Skin of body (tissue), 2 donors: ENCODE results near the gene LRCH1. TPM values are rescaled to one million over a fixed set of nuclear protein-coding genes. Genes with fewer than 3 reads are reported as not detected.

Source experiments
- DNase-seq: peaks from one replicate; lab custom pipeline; 2025; lab: John Stamatoyannopoulos, UW
- total RNA-seq: library from RNA; depleted of rRNA; stranded (reverse); fragments of >200 nt; gene quantifications from one replicate; pipeline ENCODE4 v1.2.3, GENCODE V29; 2014

LRCH1 gene
- total RNA-seq, 1 donor from 2014 or later, result 19.5 TPM

DNA sequence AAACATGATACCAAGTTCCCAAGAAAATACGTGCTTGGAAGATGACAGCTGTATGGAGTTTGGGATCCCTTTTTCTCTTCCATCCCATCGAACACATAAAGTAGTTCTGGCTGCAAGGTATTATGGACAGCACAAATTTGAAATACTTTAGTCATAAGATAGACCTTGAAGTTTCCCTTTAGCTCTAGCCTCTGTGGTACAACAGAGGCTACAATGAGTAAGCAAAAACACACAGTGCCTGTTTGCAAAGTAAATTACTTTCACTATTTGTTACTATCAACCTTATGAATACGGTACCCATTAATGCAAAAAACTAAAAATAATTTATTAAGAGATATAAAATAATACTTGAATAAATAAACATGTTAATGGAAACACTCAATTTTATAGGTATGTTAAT, 21.0 kb upstream of the LRCH1 start:
- no peak for DNase-seq

DNA sequence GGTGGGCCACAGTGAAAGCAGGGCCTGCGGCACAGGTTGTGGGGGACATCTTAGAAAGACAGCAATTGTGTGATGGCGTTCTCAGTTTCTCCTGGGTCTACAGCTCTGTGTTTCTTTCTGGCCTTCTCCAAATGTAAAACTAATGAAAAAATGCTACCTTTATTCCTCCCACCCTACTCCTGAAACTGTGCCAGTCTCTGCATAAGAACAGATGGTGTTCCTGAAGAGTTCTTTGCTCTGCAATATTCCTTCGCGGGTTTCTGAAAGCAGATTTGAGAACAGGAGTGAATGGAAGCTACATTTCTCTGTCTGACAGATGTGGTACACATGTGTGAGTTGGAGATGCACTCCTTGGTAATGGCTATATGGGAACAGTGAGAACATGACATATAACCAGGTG, 18.0 kb upstream of the LRCH1 start:
- no peak for DNase-seq

DNA sequence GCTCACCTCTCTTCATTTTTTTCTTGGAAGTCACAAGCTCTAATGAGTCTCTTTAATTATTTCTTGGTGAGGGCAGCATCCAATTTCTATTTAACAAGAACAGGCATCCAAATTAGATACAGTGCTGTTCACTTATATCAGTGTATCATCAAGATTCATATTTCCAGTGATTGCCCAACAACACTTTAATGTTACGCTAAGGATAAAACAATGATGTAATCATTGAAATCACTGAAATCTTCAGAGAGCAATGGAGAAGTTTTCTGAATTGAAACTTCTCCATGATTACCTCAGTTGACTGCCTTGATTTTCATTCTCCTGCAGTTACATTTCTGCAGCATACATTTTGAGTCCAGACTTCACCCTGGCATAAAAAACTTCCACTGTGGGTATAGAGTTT, 17.1 kb upstream of the LRCH1 start:
- no peak for DNase-seq

DNA sequence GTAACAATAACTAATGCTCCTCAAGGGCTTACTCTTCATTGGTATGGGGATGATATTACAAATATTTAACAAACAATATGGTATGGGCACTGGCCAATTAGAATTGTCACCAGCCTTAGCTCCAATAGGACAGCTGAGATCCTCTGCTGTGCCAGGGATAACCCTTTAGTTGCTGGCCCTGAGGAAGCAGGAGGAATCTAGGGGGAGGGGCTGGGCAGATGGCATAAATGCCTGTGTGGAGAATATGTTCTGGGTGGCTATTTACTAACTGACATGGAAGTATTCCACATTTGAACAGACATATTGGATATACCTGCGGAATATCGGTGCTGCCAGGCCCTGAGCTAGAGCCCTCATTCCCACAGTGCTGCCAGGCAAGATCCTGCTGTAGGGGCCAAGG, 16.6 kb upstream of the LRCH1 start:
- DNase-seq, result no peak

DNA sequence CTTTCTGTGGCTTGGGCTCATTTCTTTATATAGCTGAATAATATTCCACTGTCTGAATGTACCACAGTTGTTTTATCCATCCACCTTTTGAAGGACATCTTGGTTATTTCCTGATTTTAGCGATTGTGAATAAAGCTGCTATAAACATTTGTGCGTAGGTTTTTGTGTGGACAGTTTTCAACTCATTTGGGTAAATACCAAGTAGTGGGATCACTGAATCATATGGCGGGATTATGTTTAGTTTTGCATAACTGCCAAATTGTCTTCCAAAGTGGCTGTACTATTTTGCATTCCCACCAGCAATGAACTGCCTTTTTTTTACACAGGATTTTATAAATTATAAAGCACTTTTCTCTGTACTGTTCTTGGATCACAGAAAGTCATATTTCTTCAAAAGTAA, 13.7 kb upstream of the LRCH1 start:
- no peak for DNase-seq

DNA sequence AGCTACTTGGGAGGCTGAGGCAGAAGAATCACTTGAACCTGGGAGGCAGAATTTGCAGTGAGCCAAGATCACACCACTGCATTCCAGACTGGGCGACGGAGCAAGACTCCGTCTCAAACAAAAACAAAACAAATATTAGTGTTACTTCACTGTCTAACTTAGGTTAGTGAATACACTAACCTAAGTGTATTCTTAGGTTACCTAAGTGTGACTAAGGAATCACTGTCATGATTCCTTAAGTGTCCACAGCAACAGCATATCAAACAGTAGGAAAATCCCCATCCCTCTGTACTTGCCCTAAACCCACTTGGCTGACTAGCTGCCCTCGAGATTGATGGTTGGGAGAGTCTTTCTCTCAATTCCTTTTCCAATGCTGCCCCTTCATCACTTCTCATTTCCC, 11.8 kb upstream of the LRCH1 start:
- no peak for DNase-seq

DNA sequence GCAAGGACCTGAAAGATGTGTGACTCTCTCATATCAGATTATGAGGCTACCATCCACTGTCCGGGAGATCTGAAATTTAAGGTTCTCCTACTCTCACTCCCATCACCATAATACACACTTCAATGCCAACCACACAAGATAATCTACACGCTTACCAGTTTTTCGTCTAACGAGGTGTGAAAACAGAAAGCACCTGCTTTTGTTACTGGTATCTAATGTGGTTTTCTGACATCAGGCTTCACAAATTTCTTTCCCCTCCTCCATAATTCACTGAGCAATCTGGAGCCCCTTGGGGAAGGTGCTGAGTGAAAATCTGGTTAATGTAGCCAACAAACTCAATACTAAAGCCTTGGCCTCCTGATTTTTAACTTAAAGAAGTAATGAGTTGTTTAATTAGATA, 10.1 kb upstream of the LRCH1 start:
- no peak for DNase-seq

DNA sequence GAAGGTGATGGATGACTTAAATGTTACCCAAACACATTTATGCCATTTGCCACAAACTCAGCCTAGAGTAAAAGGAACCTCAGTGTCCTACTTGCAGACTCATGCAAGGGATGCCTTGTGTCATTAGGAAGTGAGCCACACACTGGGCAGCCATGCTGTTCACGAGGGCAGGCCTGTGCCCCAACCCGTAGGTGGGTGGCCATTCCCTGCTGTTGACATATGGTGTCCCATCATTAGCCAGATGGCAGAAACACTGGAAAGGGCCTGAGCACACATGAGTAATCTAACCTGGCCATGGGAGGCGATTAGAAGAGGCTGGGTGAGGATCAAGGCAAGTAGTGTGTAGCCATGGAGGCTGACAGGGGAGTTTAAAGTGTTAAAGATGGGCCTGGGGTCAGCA, 9.7 kb upstream of the LRCH1 start:
- DNase-seq, result no peak

DNA sequence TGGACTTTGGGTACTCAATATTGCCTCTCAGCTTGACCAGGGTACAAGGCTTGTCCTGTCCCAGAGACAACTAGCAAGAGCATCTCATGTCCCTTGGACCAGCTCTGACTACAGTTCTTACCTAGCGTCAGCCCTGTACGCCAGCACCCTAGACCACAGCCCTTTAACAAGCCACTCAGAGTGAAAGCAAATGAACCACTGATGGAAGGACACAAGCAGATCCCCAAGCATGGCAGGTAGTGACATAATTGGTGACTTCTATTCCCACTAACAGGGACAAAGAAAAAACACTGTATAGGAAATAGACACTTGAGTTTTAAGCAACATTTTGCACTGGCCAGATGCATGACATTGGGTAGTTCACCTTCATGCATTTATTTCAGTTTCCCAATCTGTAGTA, 8.8 kb upstream of the LRCH1 start:
- no peak for DNase-seq

DNA sequence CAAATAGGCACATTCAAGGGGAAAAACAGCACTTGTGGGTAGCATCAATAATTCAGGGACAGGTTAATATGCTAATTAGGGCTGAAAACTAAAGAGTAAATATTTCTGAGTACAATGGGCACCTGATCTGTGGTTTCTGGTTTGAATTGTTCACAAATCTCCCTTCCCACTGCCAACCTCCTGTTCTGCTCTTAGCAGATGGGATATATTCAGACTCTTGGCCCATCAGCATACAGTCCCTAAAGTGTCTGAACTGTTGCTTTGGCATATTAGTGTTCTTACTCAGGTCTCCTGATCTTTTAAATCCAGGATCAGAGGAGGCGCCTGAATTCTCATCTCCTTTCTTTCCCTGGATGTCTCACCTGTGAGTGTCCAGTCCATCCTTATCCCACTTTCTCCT, 8.2 kb upstream of the LRCH1 start:
- DNase-seq, result no peak

DNA sequence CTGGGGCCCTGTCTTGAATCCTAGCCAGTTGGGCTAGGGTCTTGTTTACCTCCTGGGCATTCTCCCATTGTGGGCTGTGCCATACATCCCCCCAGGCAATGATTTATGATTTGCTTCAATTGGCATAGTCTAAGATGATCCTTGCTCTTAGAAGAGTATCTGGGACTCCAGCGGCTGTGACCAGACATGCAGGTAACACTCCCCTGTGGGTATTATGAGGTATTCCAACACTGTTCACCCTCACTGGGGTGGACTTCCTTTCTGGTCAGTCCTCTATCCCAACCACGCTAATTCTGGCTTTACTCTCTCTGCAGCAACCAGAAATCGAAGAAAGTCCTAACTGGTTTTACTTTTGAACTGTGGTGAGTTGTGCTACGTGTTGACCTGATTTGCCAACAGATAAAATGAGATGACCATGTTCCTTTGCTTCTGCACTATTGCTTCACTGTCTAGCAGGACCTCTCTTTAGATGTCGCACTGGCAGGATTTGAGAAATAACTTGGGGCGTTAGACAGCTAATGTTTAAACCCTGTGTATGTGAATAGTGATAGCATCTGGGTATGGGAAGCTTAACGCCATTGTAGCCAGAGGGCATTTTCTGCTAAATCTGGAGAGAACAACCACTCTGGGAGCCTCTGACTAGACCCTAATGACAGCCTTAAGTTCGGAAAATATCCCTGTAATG, 6.7 kb upstream of the LRCH1 start:
- DNase-seq, result no peak

DNA sequence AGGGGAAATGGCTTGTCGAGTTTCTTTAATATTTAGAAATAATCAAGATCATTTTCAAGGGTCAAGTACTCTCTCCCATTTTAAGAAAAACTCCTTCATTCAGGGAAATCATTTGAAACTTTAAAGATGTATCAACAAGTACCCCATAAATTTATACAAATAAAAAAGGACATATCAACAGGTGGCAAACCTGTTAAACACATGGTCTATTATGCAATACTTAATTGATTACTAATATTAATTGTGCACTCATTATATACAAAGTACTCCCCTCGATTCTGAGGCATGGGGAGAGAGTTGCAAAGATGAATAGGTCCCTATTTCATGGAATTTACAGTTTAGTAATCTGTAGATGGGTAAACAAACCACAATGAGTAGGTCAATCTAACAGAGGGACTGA, 2.1 kb upstream of the LRCH1 start:
- DNase-seq, result no peak

DNA sequence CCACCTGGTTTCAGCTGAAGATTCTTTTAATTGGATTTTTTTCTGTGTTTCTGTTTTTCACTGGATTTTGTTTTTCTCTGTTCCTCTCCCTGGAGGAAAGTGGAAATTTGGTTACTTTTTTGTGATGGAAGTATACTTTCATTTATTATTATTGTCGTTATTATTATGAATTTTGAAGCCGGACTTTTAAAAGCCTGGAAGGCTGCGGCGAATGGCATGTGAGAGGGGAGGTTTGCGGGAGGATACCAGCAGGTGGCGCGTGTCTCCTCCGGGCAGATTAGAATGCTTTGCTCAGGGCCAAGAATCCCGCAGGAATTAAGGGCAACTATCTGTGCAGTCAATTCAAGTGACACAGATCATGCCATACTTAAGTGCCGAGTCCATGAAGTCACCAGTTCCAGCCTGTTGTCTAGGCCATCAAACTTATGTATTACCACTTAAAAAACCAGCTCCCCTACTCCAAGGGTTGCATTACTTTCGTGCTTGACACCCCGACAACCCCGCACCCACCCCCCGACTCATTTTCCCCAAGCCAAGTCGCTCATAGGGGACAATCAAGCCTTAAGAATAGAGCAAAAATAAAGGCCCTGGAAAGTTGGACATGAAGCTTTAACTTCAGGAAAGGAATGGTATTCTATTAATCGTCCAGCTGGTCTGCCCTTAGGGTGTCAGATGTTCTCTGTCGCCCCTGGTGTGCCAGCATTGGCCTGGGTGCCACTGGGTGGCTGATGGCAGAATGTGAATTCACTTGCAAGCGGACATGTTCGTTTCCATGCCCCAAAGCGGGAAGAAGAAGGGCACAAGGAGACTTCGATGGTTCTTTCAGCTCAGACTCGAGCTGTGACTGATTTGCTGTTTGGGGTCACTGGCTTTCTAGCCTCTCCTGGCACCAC, 1.3 kb upstream of the LRCH1 start:
- peak; percentile 15 for DNase-seq

DNA sequence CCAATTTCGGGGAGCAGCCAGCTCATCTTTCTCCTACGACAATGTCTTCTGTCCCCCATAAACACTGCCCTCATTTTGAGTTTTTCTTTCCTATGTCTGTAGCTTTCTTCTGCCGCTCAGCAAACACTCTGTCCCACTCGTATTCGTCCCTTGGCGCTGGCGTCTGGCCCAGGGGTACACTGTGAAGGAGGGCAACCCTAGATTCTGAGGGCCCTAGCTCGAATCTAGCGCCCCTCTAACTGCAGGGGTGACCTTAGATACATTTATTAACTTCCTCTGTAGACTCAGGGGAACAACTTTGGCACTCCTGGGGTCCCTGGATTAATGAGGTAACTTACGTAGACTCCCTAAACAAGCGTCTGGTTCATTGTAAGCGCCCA, 677 bp upstream of the LRCH1 start:
- no peak for DNase-seq

DNA sequence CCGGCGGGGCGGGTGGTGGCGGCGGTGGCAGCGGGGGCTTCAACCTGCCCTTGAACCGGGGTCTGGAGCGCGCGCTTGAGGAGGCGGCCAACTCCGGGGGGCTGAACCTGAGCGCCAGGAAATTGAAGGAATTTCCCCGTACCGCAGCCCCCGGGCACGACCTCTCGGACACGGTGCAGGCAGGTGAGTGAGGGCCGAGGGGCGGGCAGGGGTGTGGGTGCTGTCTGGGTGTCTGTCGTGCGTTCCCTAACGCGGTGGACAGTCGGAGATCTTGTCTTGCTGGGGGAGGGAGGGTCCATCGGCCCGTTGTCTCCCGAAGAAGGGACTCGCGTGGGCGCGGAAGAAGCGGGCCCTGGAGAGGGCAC, 533 bp downstream of the LRCH1 start:
- DNase-seq, result no peak

DNA sequence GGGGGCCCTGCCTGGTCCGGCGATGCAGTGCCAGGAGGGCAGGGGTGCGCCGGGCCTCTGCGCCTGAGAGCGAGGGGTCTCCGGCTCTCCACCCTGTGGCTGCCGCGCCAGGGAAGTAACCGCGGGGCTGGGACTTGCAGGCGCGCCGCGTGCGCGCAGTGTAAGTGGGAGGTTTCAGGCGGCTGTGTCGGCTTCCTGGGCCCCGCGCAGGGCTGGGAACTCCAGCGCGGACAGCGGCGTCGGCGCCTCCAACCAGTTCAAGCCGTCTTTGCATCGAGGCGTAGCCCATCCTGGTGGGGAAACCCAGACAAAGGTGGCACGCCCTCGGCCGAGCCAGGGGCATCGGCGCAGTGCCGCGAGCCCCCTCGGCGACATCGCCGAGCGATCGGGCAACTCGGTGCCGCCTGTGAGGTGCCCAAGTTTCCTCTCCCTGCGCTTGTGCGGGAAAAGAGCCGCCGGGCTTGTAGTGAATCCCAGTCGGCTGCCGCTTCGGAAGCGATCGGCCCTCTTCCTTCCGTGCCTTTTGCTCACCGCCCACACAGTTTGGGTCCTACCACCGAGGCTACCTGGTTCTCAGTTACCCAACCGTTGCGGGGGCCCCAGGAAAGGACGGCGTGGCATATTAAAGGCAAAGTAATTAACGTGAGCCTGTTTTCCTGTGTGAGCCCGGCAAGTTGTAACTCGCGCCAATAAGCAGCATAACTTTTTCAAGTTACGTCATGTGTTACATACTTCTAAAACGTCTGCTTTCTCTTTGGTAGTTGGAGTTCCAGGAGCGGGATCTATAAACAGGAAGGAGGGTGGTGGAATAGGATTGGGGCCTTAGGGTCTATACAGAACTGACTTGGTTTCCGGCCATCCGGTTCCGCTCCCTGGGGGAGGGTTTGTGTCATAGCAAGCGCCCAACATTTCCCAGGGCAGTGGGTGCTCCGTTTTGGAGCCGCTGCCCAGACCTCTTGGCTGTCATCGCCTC, 1.2 kb downstream of the LRCH1 start:
- peak; percentile 83 for DNase-seq

DNA sequence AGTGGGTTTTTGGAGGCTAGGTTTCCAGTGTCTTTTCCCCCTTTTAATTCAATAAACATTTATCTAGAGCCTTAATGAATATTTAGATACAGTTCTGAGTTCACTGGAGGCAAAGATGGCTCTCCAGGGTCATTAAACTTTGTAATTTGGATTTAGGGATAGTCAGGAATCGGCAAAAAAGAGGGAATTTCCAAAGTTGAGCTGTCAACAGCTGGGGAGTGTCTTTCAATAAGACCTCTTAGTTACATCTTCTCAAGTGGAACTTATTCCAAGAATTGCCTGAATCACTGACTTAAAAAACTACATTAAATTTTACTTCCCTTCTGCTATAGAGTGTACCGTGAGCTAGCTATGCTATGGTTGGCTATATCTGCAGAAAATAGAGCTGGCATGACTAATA, 2.0 kb downstream of the LRCH1 start:
- no peak for DNase-seq

DNA sequence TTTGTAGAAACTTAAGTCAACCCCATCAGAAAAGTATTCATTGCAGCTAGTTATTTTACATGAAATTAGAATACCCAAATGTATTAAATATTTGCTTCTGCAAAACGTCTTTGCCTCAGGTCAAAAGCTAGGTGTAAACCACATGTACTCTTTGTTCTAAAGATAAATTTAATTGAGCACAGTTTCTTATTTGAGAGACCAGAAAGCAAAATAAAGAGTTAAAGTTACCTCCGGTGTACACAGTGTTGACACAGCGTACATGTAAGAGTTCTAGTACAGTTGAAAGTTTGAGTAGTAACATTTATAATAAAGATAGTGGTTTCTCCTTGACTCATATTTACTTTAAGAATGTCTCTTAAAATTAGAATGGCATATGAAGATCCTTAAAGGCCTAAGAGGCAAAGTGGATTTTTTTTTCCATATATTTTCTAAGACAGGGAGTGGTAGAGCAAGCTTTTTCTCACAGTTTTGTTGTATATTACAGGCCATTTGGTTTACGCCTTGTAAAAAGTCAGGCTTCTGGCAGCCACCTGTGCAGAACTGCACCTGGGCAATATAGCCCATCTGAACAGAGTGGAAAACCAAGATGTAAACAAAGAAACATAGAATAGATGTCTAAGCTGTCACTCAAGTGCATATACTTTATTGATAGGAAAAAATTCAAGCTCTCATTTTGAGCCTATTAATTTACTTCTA, 2.9 kb downstream of the LRCH1 start:
- DNase-seq, result no peak

DNA sequence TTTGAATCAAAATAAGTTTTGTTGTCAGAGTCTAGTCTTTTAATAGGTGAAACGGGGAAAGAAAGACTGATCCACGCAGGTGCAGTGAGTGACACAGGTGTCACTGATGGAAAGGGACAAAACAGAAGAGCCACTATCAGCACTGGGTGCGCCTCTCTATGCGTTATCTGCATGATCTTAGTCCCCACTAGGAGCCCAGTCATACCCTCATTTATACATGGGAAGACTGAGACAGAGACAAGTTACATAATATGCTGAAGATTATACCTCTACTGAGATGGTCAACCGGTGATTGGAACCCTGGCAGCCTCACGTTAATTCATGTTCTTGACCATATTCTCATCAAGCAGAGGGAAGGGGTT, 3.4 kb downstream of the LRCH1 start:
- DNase-seq, result no peak

DNA sequence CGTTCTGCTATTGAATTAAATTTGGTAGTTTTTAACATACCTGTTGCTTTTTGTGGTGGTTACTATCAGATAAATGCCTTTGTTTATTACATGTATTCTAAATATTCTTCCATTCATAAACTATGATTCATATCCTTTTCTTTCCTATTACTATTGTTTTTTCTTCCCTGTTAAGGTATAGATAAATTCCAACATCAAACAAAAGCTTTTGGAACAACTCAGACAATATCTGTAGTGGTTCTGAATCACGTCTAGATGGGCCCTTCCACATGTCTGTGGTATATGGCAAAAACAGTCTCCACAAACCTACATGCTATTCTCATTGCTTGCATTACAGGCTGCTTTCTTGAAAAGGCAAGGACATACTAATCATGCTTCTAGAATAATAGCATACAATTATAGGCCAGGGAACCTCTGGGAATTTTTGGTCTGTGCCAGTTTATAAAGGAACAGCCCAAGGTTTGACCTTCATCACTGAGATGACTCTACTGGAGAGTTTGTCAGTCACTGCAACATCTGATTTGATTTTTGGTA, 6.4 kb downstream of the LRCH1 start:
- no peak for DNase-seq

DNA sequence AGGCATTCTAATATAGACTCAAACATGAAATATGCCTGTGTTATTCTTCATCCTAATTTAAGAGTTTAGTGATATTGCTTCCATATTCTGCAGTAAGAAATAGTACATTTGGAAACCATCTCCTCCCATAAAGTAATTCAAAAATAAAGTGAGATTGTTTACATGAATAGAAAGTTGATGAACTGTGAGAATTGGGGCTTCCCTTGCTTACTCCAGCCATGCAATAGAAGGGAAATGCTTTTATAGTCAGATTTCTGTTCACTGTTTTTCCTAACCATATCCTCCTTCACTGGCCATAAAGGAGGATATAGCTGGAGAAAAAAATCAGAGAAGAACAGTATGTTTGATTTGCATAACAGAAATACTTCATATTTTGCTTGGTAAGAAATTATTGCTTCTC, 7.8 kb downstream of the LRCH1 start:
- no peak for DNase-seq
